ENCODE results near the gene EGR4. TPM values are rescaled to one million over a fixed set of nuclear protein-coding genes. Genes with fewer than 3 reads are reported as not detected.
"Not testable (repeated sequence)": the region's sequence is repeated elsewhere in the genome, so short reads cannot be mapped to it uniquely, and the experiment has no call there.

EGR4 gene
- total RNA-seq, 1 experiment from 2014 or later = not detected

DNA sequence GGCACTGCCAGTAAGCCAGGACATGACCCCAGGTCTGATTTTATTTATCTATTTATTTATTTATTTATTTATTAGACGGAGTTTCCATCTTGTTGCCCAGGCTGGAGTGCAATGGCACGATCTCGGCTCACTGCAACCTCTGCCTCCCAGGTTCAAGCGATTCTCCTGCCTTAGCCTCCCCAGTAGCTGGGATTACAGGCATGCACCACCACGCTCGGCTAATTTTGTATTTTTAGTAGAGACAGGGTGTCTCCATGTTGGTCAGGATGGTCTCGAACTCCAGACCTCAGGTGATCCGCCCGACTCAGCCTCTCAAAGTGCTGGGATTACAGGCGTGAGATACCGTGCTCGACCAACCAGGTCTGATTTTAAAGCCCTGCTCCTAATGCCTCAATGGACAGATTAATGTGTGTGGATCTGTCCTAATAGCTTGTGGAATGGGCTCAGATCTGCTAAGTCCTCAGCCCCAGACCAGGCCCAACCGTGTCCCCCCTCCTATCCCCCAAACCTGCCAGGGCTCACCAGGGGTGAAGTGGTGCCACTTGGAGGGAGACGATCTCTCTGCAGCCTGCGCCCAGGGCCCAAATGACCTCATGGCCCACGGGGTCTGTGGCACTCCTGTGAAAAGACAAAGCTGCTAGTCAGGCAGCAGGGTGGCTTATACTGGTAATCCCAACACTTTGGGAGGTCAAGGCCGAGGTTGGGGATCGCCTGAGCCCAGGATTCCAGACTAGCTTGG is 30.5 kb downstream of the EGR4 start:
- H3K36me3 ChIP-seq (replicated peaks; ENCODE audit: control insufficient read depth, insufficient read depth, low read length); H3K4me3 ChIP-seq (ENCODE audit: insufficient read depth, low read depth, low read length); H3K27me3 ChIP-seq (ENCODE audit: control insufficient read depth, insufficient read depth, low read length); DNase-seq: not testable (repeated sequence)

GRCh38 chr2:73262108-73262651 is 31.2 kb downstream of the EGR4 start:
- no peak for DNase-seq
- Histone ChIP-seq H3K4me3 (ENCODE audit: insufficient read depth, low read depth, low read length) (no peak overlapping the region), H3K36me3 (replicated peaks; ENCODE audit: control insufficient read depth, insufficient read depth, low read length) (peaks cover 1% of the 10 kb centered on the region), H3K27me3 (ENCODE audit: control insufficient read depth, insufficient read depth, low read length) (peaks cover 2% of the 10 kb centered on the region; the same call in 1 of the 2 replicates)

- H3K36me3 ChIP-seq (replicated peaks; ENCODE audit: control insufficient read depth, insufficient read depth, low read length) = peaks cover 1% of the 10 kb centered on the region
- no peak overlapping the region for H3K4me3 ChIP-seq (ENCODE audit: insufficient read depth, low read depth, low read length)
- DNase-seq = peak; percentile 94
- H3K27me3 ChIP-seq (ENCODE audit: control insufficient read depth, insufficient read depth, low read length) = no peaks in the 10 kb centered on the region
Measured at GRCh38 chr2:73260338-73260984, 32.9 kb downstream of the EGR4 start.

DNA sequence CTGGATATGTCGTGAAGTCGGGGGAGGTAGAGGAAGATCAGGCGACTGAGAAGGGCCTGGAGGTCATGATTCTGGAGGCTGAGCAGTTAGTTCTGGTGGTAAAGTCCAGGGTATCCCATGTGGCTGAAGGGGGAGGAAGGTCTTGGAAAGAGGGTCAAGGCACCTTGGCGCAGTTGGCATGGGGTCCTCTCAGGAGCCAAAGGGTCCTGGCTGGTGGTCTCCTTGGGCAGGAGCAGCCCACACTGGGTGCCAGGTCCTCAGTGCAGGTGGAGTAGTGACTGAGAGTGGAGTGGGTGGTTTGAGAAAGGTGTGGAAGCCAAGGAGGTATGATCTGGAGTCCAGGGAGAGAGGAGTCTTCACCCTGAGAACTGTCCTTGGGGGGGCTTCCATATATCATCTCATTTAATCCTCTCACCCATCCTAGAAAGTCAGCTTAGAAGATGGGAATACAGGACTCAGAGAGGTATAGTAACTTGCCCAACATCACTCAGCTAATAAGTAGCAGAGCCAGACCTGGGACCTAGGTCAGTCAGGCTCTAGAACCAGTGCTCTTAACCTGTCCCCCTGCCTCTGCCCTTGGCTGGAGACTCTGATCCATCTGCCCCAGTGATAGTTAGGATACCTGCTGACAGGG is 33.5 kb downstream of the EGR4 start:
- Histone ChIP-seq H3K27me3 (ENCODE audit: control insufficient read depth, insufficient read depth, low read length) (no peaks in the 10 kb centered on the region), H3K36me3 (replicated peaks; ENCODE audit: control insufficient read depth, insufficient read depth, low read length) (peaks cover 1% of the 10 kb centered on the region), H3K4me3 (ENCODE audit: insufficient read depth, low read depth, low read length) (no peak overlapping the region)
- DNase-seq = no peak

- no peak for DNase-seq
- Histone ChIP-seq H3K36me3 (replicated peaks; ENCODE audit: control insufficient read depth, insufficient read depth, low read length) (peaks cover 1% of the 10 kb centered on the region), H3K27me3 (ENCODE audit: control insufficient read depth, insufficient read depth, low read length) (no peaks in the 10 kb centered on the region), H3K4me3 (ENCODE audit: insufficient read depth, low read depth, low read length) (no peak overlapping the region)
Measured at GRCh38 chr2:73259276-73259675, 34.1 kb downstream of the EGR4 start.

GRCh38 chr2:73258913-73259215 is 34.5 kb downstream of the EGR4 start:
- H3K36me3 ChIP-seq (replicated peaks; ENCODE audit: control insufficient read depth, insufficient read depth, low read length) = peaks cover 3% of the 10 kb centered on the region
- DNase-seq = no peak
- no peak overlapping the region for H3K4me3 ChIP-seq (ENCODE audit: insufficient read depth, low read depth, low read length)
- H3K27me3 ChIP-seq (ENCODE audit: control insufficient read depth, insufficient read depth, low read length) = no peaks in the 10 kb centered on the region

DNA sequence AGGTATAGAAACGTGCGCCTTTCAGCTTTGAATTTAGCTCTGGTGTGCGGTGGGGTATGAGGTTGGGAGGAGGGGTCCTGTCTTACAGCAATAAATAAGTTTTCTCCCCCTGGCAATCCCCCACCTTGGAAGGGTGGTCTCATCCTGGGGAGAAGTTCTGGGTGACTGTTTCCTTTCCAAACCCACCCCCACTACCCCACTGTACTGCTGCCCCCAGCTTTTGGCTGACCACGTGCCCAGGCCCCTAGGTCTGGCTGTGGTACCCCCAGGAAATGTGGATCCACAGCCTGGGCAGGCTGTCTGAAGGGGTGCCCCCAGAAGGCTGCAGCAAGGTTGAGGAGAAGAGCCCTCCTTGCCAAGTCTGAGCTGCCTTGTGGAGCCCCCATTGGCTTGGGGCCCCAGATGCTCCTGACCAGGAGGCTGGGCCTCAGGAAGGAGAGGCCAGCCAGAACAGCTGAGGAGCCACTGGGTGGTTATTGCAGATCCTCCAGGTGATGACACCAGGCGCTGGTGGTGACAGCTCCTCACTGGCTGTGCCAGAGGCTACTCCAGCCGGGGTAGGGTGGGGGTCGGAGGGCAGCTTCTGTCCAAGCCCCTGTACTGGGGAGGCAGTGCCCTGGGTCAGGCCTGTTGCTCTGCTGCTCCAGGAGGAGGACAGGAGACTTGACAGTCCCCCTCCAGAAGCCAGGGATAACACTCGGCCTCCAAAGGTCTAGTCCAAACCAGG is 35.0 kb downstream of the EGR4 start:
- H3K36me3 ChIP-seq (replicated peaks; ENCODE audit: control insufficient read depth, insufficient read depth, low read length) = peaks cover 4% of the 10 kb centered on the region
- no peak overlapping the region for H3K4me3 ChIP-seq (ENCODE audit: insufficient read depth, low read depth, low read length)
- no peaks in the 10 kb centered on the region for H3K27me3 ChIP-seq (ENCODE audit: control insufficient read depth, insufficient read depth, low read length)
- DNase-seq = no peak

DNA sequence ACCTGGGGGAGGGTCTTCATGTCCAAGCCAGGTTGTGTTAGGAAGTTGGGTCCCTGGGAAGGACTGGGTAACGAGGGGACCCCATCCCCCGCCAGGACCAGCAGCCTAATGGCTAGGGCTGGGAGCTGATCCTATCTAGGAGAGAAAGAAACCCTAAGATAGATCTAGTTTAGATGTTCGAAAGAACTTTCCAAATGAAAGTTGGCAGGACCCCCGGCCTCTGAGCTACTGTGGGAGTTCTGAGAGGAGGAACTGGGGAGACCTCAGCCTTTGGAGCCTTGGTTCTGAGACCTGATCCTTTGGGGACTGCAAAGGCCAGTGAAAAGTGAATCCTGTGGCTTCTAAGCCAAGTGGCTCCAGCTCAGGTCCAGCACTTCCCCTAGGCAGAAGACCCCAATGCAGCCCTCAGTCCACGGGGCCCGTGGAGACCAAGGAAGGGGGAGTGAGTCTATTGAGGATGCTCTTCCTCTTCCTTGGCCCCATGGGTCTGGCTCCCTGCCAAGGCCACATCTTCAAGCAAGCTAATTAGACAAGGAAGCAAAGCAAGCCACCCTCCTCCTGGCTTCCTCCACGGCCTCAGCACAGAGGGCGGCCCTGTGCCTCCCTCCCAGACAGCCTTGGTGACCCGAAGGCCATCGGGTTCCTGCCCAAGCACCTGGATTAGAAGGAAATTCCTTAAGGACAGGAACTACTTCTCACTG is 35.8 kb downstream of the EGR4 start:
- Histone ChIP-seq H3K36me3 (replicated peaks; ENCODE audit: control insufficient read depth, insufficient read depth, low read length) (peaks cover 9% of the 10 kb centered on the region), H3K4me3 (ENCODE audit: insufficient read depth, low read depth, low read length) (no peak overlapping the region), H3K27me3 (ENCODE audit: control insufficient read depth, insufficient read depth, low read length) (no peaks in the 10 kb centered on the region)
- DNase-seq = no peak

GRCh38 chr2:73257021-73257420 is 36.3 kb downstream of the EGR4 start:
- Histone ChIP-seq H3K4me3 (ENCODE audit: insufficient read depth, low read depth, low read length) (no peak overlapping the region), H3K36me3 (replicated peaks; ENCODE audit: control insufficient read depth, insufficient read depth, low read length) (peaks cover 11% of the 10 kb centered on the region), H3K27me3 (ENCODE audit: control insufficient read depth, insufficient read depth, low read length) (no peaks in the 10 kb centered on the region)
- DNase-seq = no peak

GRCh38 chr2:73256618-73256922 is 36.8 kb downstream of the EGR4 start:
- peak; percentile 55 for DNase-seq

DNA sequence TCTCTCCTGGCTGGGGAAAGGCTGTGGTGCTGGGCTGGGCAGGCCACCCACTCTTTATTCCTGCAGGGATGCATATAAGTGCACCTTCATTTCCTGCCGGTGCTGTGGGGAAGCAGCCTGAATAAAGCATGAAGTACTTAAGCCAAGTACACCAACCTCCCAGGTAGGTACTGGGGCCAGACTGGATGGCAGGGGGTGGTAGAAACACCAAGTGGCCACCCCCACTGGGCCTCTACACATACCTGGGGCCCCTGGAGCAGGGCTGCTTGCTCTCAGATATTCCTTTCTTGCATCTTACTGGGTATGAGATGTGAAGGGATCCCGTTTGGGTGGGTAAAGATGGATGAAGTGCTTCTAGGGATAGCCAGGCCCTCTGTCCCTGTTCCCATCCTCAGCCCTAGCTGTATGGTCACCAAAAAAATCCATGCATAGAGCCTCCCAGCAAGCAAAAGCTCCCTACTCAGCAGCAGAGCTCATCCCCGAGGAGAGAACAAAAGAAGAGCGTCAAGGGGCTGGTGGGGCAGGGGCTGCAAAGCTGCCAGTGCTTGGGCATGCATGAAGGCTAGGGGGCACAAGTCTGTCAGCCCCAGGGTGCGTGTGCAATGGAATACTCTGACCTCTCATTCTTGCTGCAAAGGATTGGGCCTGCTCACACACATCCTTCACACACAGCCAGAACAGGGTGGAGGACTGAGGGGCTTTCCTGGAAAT is 37.3 kb downstream of the EGR4 start:
- no peaks in the 10 kb centered on the region for H3K27me3 ChIP-seq (ENCODE audit: control insufficient read depth, insufficient read depth, low read length)
- no peak overlapping the region for H3K4me3 ChIP-seq (ENCODE audit: insufficient read depth, low read depth, low read length)
- H3K36me3 ChIP-seq (replicated peaks; ENCODE audit: control insufficient read depth, insufficient read depth, low read length) = peaks cover 16% of the 10 kb centered on the region
- peak; percentile 67 for DNase-seq

More at GRCh38 chr2:73256618-73256922, 36.8 kb downstream of the EGR4 start:
- H3K36me3 ChIP-seq (replicated peaks; ENCODE audit: control insufficient read depth, insufficient read depth, low read length) = peaks cover 13% of the 10 kb centered on the region
- no peaks in the 10 kb centered on the region for H3K27me3 ChIP-seq (ENCODE audit: control insufficient read depth, insufficient read depth, low read length)
- H3K4me3 ChIP-seq (ENCODE audit: insufficient read depth, low read depth, low read length) = no peak overlapping the region

- Histone ChIP-seq H3K36me3 (replicated peaks; ENCODE audit: control insufficient read depth, insufficient read depth, low read length) (peaks cover 23% of the 10 kb centered on the region), H3K27me3 (ENCODE audit: control insufficient read depth, insufficient read depth, low read length) (no peaks in the 10 kb centered on the region), H3K4me3 (ENCODE audit: insufficient read depth, low read depth, low read length) (no peak overlapping the region)
- peak; percentile 57 for DNase-seq
Measured at GRCh38 chr2:73255007-73255644, 38.2 kb downstream of the EGR4 start.

DNA sequence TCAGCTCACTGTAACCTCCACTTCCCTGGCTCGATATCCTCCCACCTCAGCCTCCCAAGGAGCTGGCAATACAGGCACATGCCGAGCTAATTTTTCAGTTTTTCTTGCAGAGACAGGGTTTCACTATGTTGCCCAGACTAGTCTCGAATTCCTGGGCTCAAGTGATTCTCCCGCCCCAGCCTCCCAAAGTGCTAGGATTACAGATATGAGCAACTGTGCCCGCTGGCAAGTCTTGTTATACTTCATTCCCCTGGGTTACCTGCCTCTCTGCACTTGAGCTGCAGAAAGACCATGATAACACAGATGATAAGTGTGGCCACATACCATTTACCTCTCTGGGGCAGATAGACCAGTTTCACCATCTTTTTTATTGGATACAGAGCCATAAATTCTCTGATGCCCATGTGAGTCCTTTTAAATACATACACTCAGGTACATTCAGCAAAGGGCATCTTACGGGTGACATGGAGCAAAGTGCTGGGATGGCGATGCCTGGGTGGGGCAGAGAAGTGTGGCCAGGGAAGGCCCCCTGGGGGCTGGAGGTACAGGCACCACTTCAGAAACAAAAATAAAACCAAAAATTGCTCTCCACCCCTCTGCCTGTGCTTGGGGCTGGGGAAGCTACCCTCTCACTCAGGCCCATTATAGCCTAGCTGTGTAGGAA is 38.9 kb downstream of the EGR4 start:
- Histone ChIP-seq H3K36me3 (replicated peaks; ENCODE audit: control insufficient read depth, insufficient read depth, low read length) (peaks cover 28% of the 10 kb centered on the region), H3K27me3 (ENCODE audit: control insufficient read depth, insufficient read depth, low read length) (no peaks in the 10 kb centered on the region), H3K4me3 (ENCODE audit: insufficient read depth, low read depth, low read length) (no peak overlapping the region)
- DNase-seq = no peak

All from H7 (cell line).